Glutamatergic neuron (in vitro differentiated cells): Measurements from ENCODE around the gene NDUFA11. TPM values are rescaled to one million over a fixed set of nuclear protein-coding genes. Genes with fewer than 3 reads are reported as not detected.

ENCODE experiments used
- DNase-seq: peaks from one replicate; pipeline ENCODE4 v3.0.0; 2022
- H3K27ac Mint-ChIP-seq: one replicate; pipeline ENCODE4 v1.8.0; 2020; ENCODE audit warnings: mild to moderate bottlenecking, mixed read lengths, inconsistent platforms; ENCODE audit not compliant: unreplicated experiment
- H3K27me3 Mint-ChIP-seq: one replicate; pipeline ENCODE4 v1.8.0; 2020; ENCODE audit warnings: mild to moderate bottlenecking, moderate library complexity, mixed read lengths, inconsistent platforms; ENCODE audit not compliant: unreplicated experiment
- H3K36me3 Mint-ChIP-seq: one replicate; pipeline ENCODE4 v1.8.0; 2020; ENCODE audit warnings: mild to moderate bottlenecking, mixed read lengths, inconsistent platforms; ENCODE audit not compliant: unreplicated experiment
- H3K4me1 Mint-ChIP-seq: one replicate; pipeline ENCODE4 v1.8.0; 2020; ENCODE audit warnings: mild to moderate bottlenecking, low read depth, mixed read lengths, inconsistent platforms; ENCODE audit not compliant: unreplicated experiment
- H3K4me3 Mint-ChIP-seq: one replicate; pipeline ENCODE4 v1.8.0; 2020; ENCODE audit warnings: mild to moderate bottlenecking, mixed read lengths, inconsistent platforms; ENCODE audit not compliant: unreplicated experiment
- H3K9me3 Mint-ChIP-seq: one replicate; pipeline ENCODE4 v1.8.0; 2020; ENCODE audit warnings: mild to moderate bottlenecking, moderate library complexity, mixed read lengths, inconsistent platforms; ENCODE audit not compliant: unreplicated experiment
- CTCF ChIP-seq: fragments of 200-600 bp; sonication (generic); IDR thresholded peaks from one replicate; pipeline ENCODE4 v1.5.0; 2021; ENCODE audit not compliant: partially characterized antibody, unreplicated experiment
- total RNA-seq: library from RNA; stranded (reverse); fragmentation: NEBNext Ultra II Directional; extraction: Animal tissue kit (Norgen Biotek cat#: 25700); gene quantifications from one replicate; pipeline ENCODE4 v1.2.1, GENCODE V29; 2021; ENCODE audit not compliant: unreplicated experiment

The NDUFA11 gene
- total RNA-seq, 1 donor from 2014 or later, result 193 TPM

- peaks cover 4% of the 10 kb centered on the region for H3K36me3 Mint-ChIP-seq
Measured at GRCh38 chr19:5921516-5922160, 18.0 kb upstream of the NDUFA11 start.

GRCh38 chr19:5918463-5919079, 15.0 kb upstream of the NDUFA11 start:
- no peak overlapping the region for H3K27ac Mint-ChIP-seq
- H3K4me1 Mint-ChIP-seq, result peaks cover 22% of the 10 kb centered on the region
- H3K9me3 Mint-ChIP-seq, result peaks cover 2% of the 10 kb centered on the region
- no peak for TF ChIP-seq CTCF
- no peak for DNase-seq
- peaks cover 8% of the 10 kb centered on the region for H3K27me3 Mint-ChIP-seq
- no peak overlapping the region for H3K4me3 Mint-ChIP-seq
- peaks cover 4% of the 10 kb centered on the region for H3K36me3 Mint-ChIP-seq

More at GRCh38 chr19:5921516-5922160, 18.0 kb upstream of the NDUFA11 start:
- DNase-seq, result no peak
- peaks cover 15% of the 10 kb centered on the region for H3K4me1 Mint-ChIP-seq
- no peak overlapping the region for H3K4me3 Mint-ChIP-seq
- no peak for TF ChIP-seq CTCF
- H3K27me3 Mint-ChIP-seq, result peaks cover 9% of the 10 kb centered on the region
- H3K27ac Mint-ChIP-seq, result peak overlapping the region; percentile 80
- no peaks in the 10 kb centered on the region for H3K9me3 Mint-ChIP-seq

- H3K9me3 Mint-ChIP-seq, result peaks cover 2% of the 10 kb centered on the region
- DNase-seq, result no peak
- no peak overlapping the region for H3K27ac Mint-ChIP-seq
- no peaks in the 10 kb centered on the region for H3K36me3 Mint-ChIP-seq
- H3K4me3 Mint-ChIP-seq, result no peak overlapping the region
- peaks cover 21% of the 10 kb centered on the region for H3K4me1 Mint-ChIP-seq
- no peak for TF ChIP-seq CTCF
- peaks cover 8% of the 10 kb centered on the region for H3K27me3 Mint-ChIP-seq
Measured at GRCh38 chr19:5917431-5918107, 14.0 kb upstream of the NDUFA11 start.

GRCh38 chr19:5916181-5916708, 12.7 kb upstream of the NDUFA11 start:
- no peak for DNase-seq
- H3K9me3 Mint-ChIP-seq, result peaks cover 2% of the 10 kb centered on the region
- peaks cover 13% of the 10 kb centered on the region for H3K4me1 Mint-ChIP-seq
- peak overlapping the region; percentile 63 for H3K4me3 Mint-ChIP-seq
- H3K36me3 Mint-ChIP-seq, result no peaks in the 10 kb centered on the region
- peaks cover 6% of the 10 kb centered on the region for H3K27me3 Mint-ChIP-seq
- TF ChIP-seq CTCF, result no peak
- H3K27ac Mint-ChIP-seq, result peak overlapping the region; percentile 62
